ENCODE measurements around the gene LAMA3.

The LAMA3 gene

DNA sequence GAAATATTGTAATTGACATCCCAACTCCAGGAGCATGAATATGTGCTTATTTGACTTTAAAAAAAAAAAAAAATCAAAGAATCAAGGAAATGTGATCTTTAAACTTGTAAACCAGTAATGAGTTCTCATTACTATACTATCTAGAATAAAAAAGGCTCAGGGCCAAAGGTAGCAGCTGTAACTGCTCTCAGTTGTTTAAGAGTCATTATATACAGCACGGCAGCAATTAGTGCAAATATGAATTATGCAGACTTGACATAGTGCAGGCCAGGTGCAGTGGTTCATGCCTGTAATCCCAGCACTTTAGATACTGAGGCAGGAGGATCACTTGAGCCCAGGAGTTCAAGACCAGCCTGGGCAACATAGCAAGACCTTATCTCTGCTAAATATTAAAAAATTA, 199.6 kb downstream of the LAMA3 start:
- H4K20me1 ChIP-seq (ENCODE audit: insufficient read depth, low read length, poor library complexity, severe bottlenecking), result no peaks in the 10 kb centered on the region
- no peaks in the 10 kb centered on the region for H3K27me3 ChIP-seq (ENCODE audit: insufficient read depth, low read length, poor library complexity, severe bottlenecking)
- peaks cover 3% of the 10 kb centered on the region; the same call in 1 of the 2 replicates for H3K9me3 ChIP-seq (ENCODE audit: insufficient read depth, low read depth, low read length)
- H3K4me2 ChIP-seq (ENCODE audit: low read depth, low read length, poor library complexity, severe bottlenecking), result no peak overlapping the region
- H3F3A ChIP-seq (ENCODE audit: low read depth), result no peaks in the 10 kb centered on the region
- no peaks in the 10 kb centered on the region for H3K9me2 ChIP-seq (replicated peaks; ENCODE audit: low read depth, low read length)
- no peak overlapping the region for H2AFZ ChIP-seq (ENCODE audit: low read length)
- no peak overlapping the region for H3K4me3 ChIP-seq (ENCODE audit: low read length, poor library complexity, severe bottlenecking)
- no peak for TF ChIP-seq EZH2phosphoT487 (IDR thresholded peaks at IDR 0.05; ENCODE audit: borderline replicate concordance)
- TF ChIP-seq, protein P1, sequence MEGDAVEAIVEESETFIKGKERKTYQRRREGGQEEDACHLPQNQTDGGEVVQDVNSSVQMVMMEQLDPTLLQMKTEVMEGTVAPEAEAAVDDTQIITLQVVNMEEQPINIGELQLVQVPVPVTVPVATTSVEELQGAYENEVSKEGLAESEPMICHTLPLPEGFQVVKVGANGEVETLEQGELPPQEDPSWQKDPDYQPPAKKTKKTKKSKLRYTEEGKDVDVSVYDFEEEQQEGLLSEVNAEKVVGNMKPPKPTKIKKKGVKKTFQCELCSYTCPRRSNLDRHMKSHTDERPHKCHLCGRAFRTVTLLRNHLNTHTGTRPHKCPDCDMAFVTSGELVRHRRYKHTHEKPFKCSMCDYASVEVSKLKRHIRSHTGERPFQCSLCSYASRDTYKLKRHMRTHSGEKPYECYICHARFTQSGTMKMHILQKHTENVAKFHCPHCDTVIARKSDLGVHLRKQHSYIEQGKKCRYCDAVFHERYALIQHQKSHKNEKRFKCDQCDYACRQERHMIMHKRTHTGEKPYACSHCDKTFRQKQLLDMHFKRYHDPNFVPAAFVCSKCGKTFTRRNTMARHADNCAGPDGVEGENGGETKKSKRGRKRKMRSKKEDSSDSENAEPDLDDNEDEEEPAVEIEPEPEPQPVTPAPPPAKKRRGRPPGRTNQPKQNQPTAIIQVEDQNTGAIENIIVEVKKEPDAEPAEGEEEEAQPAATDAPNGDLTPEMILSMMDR (conservative IDR thresholded peaks at IDR 0.05; ENCODE audit: low read length), result no peak
- H3K36me3 ChIP-seq (ENCODE audit: insufficient read depth, low read length), result no peaks in the 10 kb centered on the region
- peaks cover 6% of the 10 kb centered on the region for H3K4me1 ChIP-seq (ENCODE audit: insufficient read depth, low read length, poor library complexity, severe bottlenecking)
- H3K9ac ChIP-seq (ENCODE audit: low read depth, low read length, poor library complexity, severe bottlenecking), result no peak overlapping the region
- H3K79me2 ChIP-seq (ENCODE audit: insufficient read depth, low read length), result no peaks in the 10 kb centered on the region

DNA sequence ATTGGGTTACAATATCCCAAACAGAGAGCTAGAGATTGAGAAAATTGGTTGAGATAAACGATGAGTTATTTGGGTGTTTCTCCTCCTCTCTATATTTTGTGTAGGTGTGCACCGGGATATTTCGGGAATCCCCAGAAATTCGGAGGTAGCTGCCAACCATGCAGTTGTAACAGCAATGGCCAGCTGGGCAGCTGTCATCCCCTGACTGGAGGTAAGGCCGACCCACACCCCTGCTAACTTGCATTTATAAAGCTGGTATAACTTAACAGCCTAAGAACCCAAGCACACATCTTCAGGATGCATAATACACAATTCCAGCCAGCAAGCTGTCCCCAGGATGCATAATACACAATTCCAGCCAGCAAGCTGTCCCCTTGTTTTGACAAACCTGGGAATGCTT, 200.7 kb downstream of the LAMA3 start:
- Histone ChIP-seq H3F3A (ENCODE audit: low read depth) (no peaks in the 10 kb centered on the region), H4K20me1 (ENCODE audit: insufficient read depth, low read length, poor library complexity, severe bottlenecking) (no peaks in the 10 kb centered on the region), H3K4me2 (ENCODE audit: low read depth, low read length, poor library complexity, severe bottlenecking) (no peak overlapping the region), H3K36me3 (ENCODE audit: insufficient read depth, low read length) (no peaks in the 10 kb centered on the region), H3K9me2 (replicated peaks; ENCODE audit: low read depth, low read length) (no peaks in the 10 kb centered on the region), H3K9ac (ENCODE audit: low read depth, low read length, poor library complexity, severe bottlenecking) (no peak overlapping the region), H3K4me3 (ENCODE audit: low read length, poor library complexity, severe bottlenecking) (no peak overlapping the region), H3K79me2 (ENCODE audit: insufficient read depth, low read length) (no peaks in the 10 kb centered on the region), H2AFZ (ENCODE audit: low read length) (no peak overlapping the region), H3K4me1 (ENCODE audit: insufficient read depth, low read length, poor library complexity, severe bottlenecking) (peaks cover 6% of the 10 kb centered on the region), H3K27me3 (ENCODE audit: insufficient read depth, low read length, poor library complexity, severe bottlenecking) (no peaks in the 10 kb centered on the region), H3K9me3 (ENCODE audit: insufficient read depth, low read depth, low read length) (peaks cover 3% of the 10 kb centered on the region; the same call in 1 of the 2 replicates)
- TF ChIP-seq, protein P1 (conservative IDR thresholded peaks at IDR 0.05; ENCODE audit: low read length), result no peak
- TF ChIP-seq EZH2phosphoT487 (IDR thresholded peaks at IDR 0.05; ENCODE audit: borderline replicate concordance), result no peak

DNA sequence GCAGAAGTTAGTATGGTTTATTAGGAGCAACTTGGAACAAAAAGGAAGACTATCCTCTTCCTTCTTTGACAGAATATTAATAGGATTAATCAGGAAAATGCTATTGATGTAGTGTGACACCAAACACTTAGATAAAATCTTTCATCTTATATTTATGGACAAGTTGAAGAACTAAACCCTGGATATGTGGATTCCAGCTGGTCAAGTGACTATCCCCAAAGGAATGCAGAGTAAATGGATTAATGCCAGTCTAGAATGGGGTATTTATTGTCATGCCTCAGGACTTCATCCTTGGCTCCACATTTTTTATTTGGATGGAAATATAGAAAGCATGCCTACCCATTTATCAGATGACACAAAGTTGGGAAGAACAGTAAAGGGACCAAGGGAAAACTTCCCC, 201.3 kb downstream of the LAMA3 start:
- no peak for TF ChIP-seq EZH2phosphoT487 (IDR thresholded peaks at IDR 0.05; ENCODE audit: borderline replicate concordance)
- TF ChIP-seq, protein P1 (conservative IDR thresholded peaks at IDR 0.05; ENCODE audit: low read length), result no peak
- Histone ChIP-seq H3K9ac (ENCODE audit: low read depth, low read length, poor library complexity, severe bottlenecking) (no peak overlapping the region), H3K4me2 (ENCODE audit: low read depth, low read length, poor library complexity, severe bottlenecking) (no peak overlapping the region), H3K27me3 (ENCODE audit: insufficient read depth, low read length, poor library complexity, severe bottlenecking) (no peaks in the 10 kb centered on the region), H4K20me1 (ENCODE audit: insufficient read depth, low read length, poor library complexity, severe bottlenecking) (no peaks in the 10 kb centered on the region), H2AFZ (ENCODE audit: low read length) (no peak overlapping the region), H3K4me1 (ENCODE audit: insufficient read depth, low read length, poor library complexity, severe bottlenecking) (peaks cover 6% of the 10 kb centered on the region), H3K9me3 (ENCODE audit: insufficient read depth, low read depth, low read length) (peaks cover 3% of the 10 kb centered on the region; the same call in 1 of the 2 replicates), H3K79me2 (ENCODE audit: insufficient read depth, low read length) (no peaks in the 10 kb centered on the region), H3K9me2 (replicated peaks; ENCODE audit: low read depth, low read length) (no peaks in the 10 kb centered on the region), H3F3A (ENCODE audit: low read depth) (no peaks in the 10 kb centered on the region), H3K36me3 (ENCODE audit: insufficient read depth, low read length) (no peaks in the 10 kb centered on the region), H3K4me3 (ENCODE audit: low read length, poor library complexity, severe bottlenecking) (no peak overlapping the region)

Measured in Loucy (cell line).